GM21360 (cell line): ENCODE data around the gene SMARCA2.

Experiments used
- ATAC-seq: cut with Tn5 transposase; IDR thresholded peaks from one replicate; pipeline ENCODE4 v1.9.1; 2021; ENCODE audit warnings: mild to moderate bottlenecking, moderate library complexity; ENCODE audit not compliant: unreplicated experiment

SMARCA2 gene

GRCh38 chr9:2086971-2087370, 71.8 kb downstream of the SMARCA2 start:
- peak; percentile 49 for ATAC-seq

DNA sequence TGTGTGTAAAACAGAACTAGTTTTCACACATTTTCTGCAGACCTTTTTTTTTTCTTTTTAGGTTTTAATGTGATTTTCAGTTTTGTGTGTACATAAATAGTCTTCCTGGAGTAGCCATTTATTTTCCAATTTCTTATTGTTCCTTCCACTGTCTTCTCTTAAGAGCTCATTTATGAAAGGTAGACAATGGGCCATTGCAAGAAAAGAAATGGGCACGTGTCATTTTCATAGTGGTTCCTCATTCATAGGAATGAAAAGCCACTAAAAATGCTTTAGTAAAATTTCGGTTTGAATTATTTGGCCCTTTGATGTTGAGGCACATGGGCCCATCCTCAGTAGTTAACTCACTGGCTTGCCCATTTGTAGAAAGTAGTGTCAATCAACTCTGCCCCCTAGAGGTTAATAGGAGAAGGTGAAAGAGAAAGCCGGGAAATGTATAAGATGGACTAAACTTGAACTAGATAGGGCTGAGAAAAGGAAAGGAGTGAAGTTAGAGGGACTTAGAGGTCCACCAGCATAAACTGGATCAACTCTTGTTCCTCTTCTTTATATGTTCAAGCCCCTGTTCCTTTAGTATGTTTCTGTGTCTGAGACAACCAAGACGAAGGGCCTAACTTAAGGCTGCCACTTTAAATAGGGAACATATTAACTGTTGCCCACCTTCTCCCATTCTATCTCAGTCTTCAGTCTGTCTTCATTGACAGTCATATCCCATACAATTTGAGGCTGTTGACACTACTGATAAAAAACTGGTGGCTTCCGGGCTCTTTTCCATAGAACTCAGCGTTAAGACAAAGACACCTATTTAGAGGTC, 72.6 kb downstream of the SMARCA2 start:
- ATAC-seq: peak; percentile 79

DNA sequence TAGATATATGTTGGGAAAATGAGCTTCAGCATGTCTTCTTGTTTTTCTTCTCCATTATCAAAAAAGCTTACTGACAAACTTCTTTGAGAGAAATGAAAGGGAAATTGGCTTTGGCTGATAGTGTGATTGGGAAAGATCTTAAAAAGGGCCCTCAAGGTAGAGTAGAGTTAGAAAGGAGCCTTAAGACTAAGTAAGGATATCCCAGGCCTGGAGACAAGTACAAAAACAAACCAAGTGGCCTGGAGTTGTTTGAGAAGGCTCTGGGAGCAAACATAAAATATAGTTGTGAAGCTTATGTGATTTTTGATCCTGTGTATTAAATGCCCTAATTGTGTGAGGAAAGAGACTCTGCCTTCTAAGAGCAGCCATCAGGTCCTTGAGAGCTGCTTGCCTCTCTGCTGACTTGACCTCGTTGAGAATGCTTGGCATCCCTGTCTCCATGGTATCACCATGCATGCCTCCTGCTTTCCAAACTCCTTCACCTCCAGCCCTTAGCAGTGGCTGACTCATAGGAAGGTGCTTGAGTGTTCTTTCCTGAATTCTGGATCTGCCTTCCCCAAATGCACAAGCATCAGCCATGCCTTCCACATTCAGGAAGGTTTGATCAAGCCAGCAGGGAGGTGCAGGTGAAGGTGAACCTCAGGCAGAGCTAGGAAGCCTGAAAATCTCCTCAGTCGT, 78.9 kb downstream of the SMARCA2 start:
- ATAC-seq: no peak

DNA sequence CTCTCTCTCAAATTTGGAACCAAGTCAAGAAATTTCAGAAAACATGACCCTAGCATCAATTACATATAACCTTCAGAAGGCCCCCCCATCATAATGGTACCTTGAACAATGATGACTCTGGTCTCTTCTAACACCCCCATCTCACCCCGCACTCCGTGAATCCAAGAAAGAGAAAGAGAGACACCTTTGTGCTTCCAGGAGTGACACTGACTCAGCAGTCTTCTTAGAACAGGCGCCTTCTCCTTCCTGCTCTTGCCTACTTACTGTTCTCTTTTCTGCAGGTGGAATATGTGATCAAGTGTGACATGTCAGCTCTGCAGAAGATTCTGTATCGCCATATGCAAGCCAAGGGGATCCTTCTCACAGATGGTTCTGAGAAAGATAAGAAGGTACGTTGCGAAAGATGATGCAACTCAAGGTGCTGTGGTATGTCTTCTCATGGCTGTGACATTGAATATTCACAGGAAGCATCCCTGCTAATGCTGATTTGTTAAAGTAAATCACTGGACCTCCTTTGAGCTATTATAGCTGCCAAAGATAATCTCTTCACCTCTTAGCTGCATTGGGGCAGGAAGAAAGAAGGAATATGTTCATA, 81.3 kb downstream of the SMARCA2 start:
- ATAC-seq: no peak

- ATAC-seq: no peak
Observed at GRCh38 chr9:2106666-2107065, 91.5 kb downstream of the SMARCA2 start.

DNA sequence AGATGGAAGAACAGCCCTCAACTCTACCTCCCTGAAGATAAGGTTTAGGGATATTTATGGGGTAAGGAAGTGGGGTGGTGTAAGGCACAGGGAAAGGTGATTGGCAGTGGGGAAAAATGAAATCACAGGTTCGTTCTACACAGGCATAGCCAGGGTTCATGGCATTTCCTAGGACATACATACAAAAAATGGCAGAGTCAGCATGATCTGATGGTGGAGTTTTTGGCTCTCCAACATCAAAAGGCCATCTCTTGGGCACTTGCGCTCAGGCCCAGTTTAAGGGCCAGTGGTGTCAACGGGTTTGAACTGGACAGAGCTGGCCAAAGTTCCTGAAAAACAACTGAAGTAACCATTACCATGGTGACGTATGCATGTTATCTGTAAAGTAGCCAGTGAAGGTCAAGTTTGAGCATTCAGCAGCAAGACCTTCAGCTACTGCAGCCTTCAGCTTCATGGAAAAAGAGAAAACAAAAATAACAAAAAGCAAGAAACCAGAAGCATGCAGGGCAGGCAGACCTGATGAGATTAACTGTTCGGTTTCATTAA, 92.8 kb downstream of the SMARCA2 start:
- ATAC-seq: no peak

DNA sequence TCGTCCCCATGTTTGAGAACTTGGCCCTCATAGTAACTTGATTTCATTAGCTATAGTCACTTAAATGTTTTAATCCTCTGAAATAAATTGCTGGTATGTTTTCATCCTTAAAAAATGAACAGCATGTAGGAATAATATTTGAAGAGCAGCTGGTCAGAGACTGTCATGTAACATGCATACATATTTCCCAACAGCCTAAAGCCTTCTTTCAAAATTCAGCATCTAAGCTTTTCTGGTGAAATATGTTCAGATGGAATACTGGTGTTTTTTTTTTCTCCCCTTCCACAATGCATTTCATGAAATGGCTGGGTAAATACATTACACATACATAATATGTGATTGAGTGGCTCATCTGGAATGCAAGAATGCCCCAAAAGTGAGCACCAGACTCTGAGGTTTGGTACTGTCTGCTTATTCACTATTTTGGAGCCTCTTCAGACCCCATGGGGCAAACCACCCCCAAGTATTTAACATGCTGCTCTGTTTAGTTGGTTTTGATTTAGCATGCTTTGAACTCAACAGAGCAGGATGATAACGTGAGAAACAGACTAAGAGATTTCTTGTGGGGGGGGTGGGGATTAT, 94.0 kb downstream of the SMARCA2 start:
- no peak for ATAC-seq

DNA sequence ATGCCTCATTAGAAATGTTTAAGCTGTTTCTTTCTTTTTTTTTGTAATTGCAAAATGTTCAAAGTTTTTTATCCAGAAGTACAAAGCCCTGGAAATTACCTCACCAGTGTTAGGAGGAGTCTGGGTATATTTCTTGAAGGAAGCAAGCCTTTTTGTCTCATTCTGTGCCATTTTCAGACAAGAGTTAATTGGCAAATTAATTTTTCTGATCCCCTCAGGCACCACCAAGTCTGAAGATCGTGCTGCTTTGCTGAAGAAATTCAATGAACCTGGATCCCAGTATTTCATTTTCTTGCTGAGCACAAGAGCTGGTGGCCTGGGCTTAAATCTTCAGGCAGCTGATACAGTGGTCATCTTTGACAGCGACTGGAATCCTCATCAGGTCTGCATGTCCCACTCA, 94.9 kb downstream of the SMARCA2 start:
- ATAC-seq: no peak

- no peak for ATAC-seq
Observed at GRCh38 chr9:2116073-2116472, 100.9 kb downstream of the SMARCA2 start.

- ATAC-seq: no peak
Observed at GRCh38 chr9:2117527-2117926, 102.4 kb downstream of the SMARCA2 start.

DNA sequence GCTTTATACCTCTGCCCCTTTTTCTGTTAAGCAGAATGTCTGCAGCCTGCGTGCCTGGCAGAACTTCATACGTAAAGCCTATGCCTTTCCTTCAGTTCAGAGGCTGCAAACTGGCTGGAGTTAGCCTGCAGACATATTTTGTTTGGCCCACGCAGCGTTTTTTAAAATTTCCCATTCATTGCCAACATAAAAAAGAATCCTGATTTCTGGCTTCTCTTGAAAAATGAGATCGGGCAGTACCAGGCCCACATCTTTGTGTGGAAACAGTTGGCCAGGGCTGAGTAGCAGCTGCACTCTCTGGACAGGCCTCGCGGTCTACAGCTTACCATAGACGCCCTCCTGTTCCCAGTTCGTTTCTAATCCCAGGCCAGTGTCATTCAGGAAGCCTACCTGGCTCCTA, 104.4 kb downstream of the SMARCA2 start:
- ATAC-seq: no peak

DNA sequence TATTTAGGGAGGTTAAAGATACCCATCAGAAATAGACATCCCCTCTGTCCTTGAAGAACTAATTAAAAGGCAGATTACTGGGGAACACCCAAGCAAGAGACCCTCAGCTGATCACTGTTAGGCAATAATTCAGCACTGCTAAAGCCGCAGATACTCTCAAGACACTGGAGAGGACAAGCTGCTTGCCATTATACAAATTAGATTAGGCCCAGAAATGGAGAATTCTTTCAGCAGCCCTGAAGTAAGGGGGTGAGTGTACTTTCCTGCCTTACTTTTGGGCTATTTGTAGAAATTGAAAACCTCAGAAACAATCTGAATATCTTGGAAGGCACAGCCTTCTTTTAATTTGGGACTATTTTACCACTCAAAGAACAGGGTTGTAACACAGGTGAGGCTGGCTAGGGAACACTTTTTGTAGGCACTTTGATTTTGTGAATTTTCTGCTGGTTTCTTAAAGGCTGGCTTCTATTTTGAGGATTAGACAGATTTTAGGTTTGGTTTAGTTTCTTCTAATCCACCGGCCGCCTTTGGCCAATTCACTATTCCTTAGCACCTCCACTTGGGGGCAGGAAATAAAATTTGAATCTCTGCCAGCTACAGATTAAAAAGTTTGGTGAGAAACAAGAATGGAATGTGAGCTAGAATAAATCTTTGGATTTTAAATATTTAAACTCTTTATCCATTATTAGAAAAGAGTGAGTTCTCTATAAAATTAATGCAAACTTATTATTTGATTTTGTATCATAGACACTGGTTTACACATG, 106.0 kb downstream of the SMARCA2 start:
- ATAC-seq: no peak

DNA sequence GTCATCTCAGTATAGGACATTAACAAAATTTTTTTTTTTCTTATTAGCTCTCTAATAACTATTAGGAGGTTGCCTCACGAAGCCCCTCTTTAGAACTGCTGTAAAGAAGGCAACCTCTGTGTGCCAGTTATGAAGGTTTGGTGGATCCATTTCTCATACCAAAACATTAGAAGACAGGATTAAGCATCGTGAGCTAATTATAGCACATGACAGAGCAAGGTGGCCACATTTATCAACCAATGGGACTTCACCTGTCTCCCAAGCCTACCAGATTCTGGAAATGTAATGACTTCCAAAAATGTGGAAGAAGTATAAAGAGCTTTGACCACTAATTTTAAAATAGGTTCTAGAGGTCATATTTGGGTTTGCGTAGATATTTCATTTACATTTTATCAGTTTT, 107.2 kb downstream of the SMARCA2 start:
- ATAC-seq: no peak

- ATAC-seq: peak; percentile 96
Observed at GRCh38 chr9:2125906-2126305, 110.8 kb downstream of the SMARCA2 start.

GRCh38 chr9:2126331-2126803, 111.2 kb downstream of the SMARCA2 start:
- no peak for ATAC-seq

DNA sequence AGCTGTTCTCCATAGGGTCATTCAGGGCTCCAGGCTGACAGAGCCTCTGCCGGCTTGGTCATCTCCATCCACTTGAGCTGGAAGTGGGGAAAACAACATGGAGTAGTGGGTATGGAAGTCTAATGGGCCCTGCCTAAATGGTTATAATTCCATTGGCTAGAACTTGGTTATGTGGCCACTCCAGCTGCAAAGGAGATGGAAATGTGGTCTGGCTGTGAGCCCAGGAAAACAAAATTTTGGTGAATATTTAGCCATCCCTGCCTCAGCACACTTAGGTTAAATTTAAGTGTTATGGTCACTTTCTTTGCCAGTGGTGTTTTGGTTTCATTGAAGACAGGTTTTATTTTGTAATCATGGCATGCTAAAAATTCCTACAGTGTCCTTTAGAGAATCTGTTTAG, 112.3 kb downstream of the SMARCA2 start:
- no peak for ATAC-seq

DNA sequence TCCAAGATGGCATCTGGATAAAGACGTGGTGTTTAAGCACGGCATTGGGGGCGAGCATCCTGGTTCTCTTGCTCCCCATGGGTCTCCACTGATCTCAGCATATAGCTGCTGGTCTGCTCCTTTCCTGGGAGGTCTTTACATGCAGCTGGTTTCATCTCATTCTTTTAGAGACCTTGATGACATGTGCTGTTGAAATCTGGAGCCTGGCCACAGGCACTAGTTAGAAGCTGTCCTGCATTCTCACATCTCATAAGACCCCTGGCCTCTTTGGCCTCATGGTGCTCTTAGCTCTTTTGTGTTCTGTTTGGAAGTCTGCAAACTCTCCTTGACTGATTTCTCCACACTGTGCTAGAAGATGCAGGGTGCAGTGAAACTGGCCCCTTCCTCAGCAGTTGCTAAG, 113.0 kb downstream of the SMARCA2 start:
- ATAC-seq: no peak

- ATAC-seq: no peak
Observed at GRCh38 chr9:2128618-2129017, 113.5 kb downstream of the SMARCA2 start.

GRCh38 chr9:2130941-2131340, 115.8 kb downstream of the SMARCA2 start:
- ATAC-seq: no peak

DNA sequence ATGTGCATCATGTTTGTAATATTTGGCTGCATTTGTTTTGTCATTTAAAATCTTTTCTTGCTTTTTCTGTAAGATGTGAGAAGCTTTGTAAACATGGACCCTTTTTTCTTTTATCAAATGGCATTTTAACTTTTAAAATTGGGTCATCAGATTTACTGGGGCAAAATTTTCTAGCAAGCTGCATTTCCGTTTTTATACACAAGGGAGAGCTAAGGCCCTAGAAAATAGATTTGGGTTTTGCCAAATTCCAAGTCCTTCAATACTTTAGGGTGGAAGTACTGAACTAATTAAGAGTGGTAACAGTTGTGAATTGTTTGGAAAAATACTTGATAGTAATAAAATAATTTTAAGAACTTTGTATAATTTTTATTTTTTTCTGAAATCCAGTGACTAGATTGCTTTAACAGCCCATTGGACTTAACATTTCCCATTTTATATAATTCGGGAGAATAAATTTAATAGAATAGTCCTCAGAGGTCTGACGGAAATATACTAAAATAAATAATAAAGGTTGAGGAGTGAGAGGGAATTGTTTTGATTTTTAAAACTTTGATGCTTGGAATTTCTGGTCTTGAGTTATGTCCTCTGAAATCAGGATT, 117.4 kb downstream of the SMARCA2 start:
- ATAC-seq: no peak
